AG04450 (cell line): ENCODE measurements around the gene PROS1. TPM values are rescaled to one million over a fixed set of nuclear protein-coding genes. Genes with fewer than 3 reads are reported as not detected.

Experiments used
- CTCF ChIA-PET: fragments of 300-600, 350-600 bp; formaldehyde crosslinking; extraction: SDS; loops from one replicate; lab custom pipeline; 2022; ENCODE audit warnings: antibody characterized with exemption, inconsistent platforms; lab: Charles Lee
- POLR2A ChIA-PET: fragments of 350-600 bp; formaldehyde crosslinking; extraction: SDS; loops from one replicate; lab custom pipeline; 2021; ENCODE audit warnings: antibody characterized with exemption, inconsistent platforms; lab: Yijun Ruan, JAX
- DNase-seq: peaks from one replicate; pipeline ENCODE4 v3.0.0-alpha.2; 2011; ENCODE audit warnings: low read depth, low spot score
- H3K27ac ChIP-seq: one replicate; pipeline ENCODE4 v1.5.1; 2012; ENCODE audit warnings: low read depth, low read length, control low read depth
- H3K27me3 ChIP-seq: one replicate; pipeline ENCODE4 v1.6.0; 2012; ENCODE audit warnings: low read length; ENCODE audit not compliant: control insufficient read depth, insufficient read depth
- H3K4me3 ChIP-seq: 2 replicates; pipeline ENCODE4 v1.5.1; 2011; ENCODE audit warnings: mild to moderate bottlenecking, low read depth, low read length, control low read depth
- H3K9me3 ChIP-seq: 2 replicates; pipeline ENCODE4 v1.5.1; 2012; ENCODE audit warnings: low read length; ENCODE audit not compliant: control insufficient read depth, insufficient read depth
- polyA plus RNA-seq: library from polyadenylated mRNA; depleted of rRNA; stranded (reverse); fragments of >200 nt; gene quantifications from 2 replicates; pipeline ENCODE4 v1.2.3, GENCODE V29; 2011
- TF ChIP-seq, protein P1 (sequence below): IDR thresholded peaks from 2 replicates; pipeline ENCODE4 v1.5.1; 2011; ENCODE audit warnings: low read depth, low read length, control low read depth, inconsistent platforms

The PROS1 gene
- polyA plus RNA-seq, 1 experiment, result 11.5 TPM

- CTCF ChIA-PET, result interaction anchor here (1.3 kb wide), 1 partner anchor 8 kb away, joined by 4 read pairs; no protein-coding TSS in a partner anchor
- TF ChIP-seq, protein P1, sequence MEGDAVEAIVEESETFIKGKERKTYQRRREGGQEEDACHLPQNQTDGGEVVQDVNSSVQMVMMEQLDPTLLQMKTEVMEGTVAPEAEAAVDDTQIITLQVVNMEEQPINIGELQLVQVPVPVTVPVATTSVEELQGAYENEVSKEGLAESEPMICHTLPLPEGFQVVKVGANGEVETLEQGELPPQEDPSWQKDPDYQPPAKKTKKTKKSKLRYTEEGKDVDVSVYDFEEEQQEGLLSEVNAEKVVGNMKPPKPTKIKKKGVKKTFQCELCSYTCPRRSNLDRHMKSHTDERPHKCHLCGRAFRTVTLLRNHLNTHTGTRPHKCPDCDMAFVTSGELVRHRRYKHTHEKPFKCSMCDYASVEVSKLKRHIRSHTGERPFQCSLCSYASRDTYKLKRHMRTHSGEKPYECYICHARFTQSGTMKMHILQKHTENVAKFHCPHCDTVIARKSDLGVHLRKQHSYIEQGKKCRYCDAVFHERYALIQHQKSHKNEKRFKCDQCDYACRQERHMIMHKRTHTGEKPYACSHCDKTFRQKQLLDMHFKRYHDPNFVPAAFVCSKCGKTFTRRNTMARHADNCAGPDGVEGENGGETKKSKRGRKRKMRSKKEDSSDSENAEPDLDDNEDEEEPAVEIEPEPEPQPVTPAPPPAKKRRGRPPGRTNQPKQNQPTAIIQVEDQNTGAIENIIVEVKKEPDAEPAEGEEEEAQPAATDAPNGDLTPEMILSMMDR, result no peak
These were observed 38.5 kb upstream of the PROS1 start for GRCh38 chr3:94012185-94012584.

GRCh38 chr3:94011233-94011711 lies 37.6 kb upstream of the PROS1 start:
- TF ChIP-seq, protein P1, result no peak
- H3K9me3 ChIP-seq, result no peaks in the 10 kb centered on the region
- no peaks in the 10 kb centered on the region for H3K27me3 ChIP-seq
- ChIA-PET CTCF (interaction anchor here (1.0 to 1.3 kb wide), 2 partner anchors 8 to 58 kb away, joined by 3 to 4 read pairs; no protein-coding TSS in a partner anchor), POLR2A (no interaction called here)
- no peak overlapping the region for H3K27ac ChIP-seq
- no peak overlapping the region for H3K4me3 ChIP-seq
- no peak for DNase-seq

More at GRCh38 chr3:94012185-94012584, 38.5 kb upstream of the PROS1 start:
- Histone ChIP-seq H3K27ac (no peak overlapping the region), H3K9me3 (no peaks in the 10 kb centered on the region), H3K4me3 (no peak overlapping the region), H3K27me3 (no peaks in the 10 kb centered on the region)
- DNase-seq, result no peak
- POLR2A ChIA-PET, result no interaction called here

DNA sequence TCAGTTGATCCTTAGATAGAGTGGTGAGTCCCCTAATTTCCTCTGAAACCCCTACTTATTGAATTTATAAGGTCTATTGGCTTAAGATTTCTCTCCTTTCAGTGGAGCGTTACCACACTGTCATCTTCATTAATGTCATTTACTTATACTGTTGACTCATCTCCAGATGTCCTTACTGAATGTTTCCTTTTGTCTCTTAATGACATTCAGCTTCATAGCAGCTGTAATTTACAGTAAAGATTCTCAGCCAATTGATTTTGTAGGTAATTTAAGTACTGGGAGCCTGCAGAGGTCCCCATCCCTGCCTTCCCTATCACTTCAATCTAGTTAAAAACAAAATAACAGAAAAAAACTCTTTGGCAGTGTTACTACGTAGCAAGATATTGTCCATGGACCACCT lies 35.9 kb upstream of the PROS1 start:
- DNase-seq, result no peak

GRCh38 chr3:94008253-94008652 lies 34.6 kb upstream of the PROS1 start:
- H3K27me3 ChIP-seq, result no peaks in the 10 kb centered on the region
- CTCF ChIA-PET, result interaction anchor here (0.7 to 8.6 kb wide), 3 partner anchors 8 to 62 kb away, joined by 3 to 145 read pairs (median 4); no protein-coding TSS in a partner anchor

More for the DNA sequence above, 35.9 kb upstream of the PROS1 start:
- Histone ChIP-seq H3K4me3 (no peak overlapping the region), H3K9me3 (no peaks in the 10 kb centered on the region), H3K27ac (no peak overlapping the region), H3K27me3 (no peaks in the 10 kb centered on the region)
- TF ChIP-seq, protein P1, result no peak
- POLR2A ChIA-PET, result no interaction called here
- CTCF ChIA-PET, result interaction anchor here (1.0 kb wide), 1 partner anchor 59 kb away, joined by 8 read pairs; no protein-coding TSS in a partner anchor

More at GRCh38 chr3:94008253-94008652, 34.6 kb upstream of the PROS1 start:
- POLR2A ChIA-PET, result no interaction called here
- no peak for DNase-seq
- TF ChIP-seq, protein P1, result no peak
- Histone ChIP-seq H3K9me3 (no peaks in the 10 kb centered on the region), H3K27ac (no peak overlapping the region), H3K4me3 (no peak overlapping the region)
